ENCODE data around the gene IL37.
A peak's percentile ranks its signal among the peaks of the same experiment; 100 is the strongest.

IL37 gene, protein sequence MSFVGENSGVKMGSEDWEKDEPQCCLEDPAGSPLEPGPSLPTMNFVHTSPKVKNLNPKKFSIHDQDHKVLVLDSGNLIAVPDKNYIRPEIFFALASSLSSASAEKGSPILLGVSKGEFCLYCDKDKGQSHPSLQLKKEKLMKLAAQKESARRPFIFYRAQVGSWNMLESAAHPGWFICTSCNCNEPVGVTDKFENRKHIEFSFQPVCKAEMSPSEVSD

GRCh38 chr2:112910865-112911264 lies at the start of gene IL37:
Gene IL37, plus strand, starts transcription at chr2:112911165. Its CDS starts 1,848 bp downstream, at chr2:112913013.
- no peak for DNase-seq (ENCODE audit: low read depth in 2 of 2)

GRCh38 chr2:112864072-112864471 lies 46.9 kb upstream of the IL37 start:
- DNase-seq (ENCODE audit: low read depth in 2 of 2): no peak

GRCh38 chr2:112866128-112866835 lies 44.7 kb upstream of the IL37 start:
- no peak for DNase-seq (ENCODE audit: low read depth in 2 of 2)

DNA sequence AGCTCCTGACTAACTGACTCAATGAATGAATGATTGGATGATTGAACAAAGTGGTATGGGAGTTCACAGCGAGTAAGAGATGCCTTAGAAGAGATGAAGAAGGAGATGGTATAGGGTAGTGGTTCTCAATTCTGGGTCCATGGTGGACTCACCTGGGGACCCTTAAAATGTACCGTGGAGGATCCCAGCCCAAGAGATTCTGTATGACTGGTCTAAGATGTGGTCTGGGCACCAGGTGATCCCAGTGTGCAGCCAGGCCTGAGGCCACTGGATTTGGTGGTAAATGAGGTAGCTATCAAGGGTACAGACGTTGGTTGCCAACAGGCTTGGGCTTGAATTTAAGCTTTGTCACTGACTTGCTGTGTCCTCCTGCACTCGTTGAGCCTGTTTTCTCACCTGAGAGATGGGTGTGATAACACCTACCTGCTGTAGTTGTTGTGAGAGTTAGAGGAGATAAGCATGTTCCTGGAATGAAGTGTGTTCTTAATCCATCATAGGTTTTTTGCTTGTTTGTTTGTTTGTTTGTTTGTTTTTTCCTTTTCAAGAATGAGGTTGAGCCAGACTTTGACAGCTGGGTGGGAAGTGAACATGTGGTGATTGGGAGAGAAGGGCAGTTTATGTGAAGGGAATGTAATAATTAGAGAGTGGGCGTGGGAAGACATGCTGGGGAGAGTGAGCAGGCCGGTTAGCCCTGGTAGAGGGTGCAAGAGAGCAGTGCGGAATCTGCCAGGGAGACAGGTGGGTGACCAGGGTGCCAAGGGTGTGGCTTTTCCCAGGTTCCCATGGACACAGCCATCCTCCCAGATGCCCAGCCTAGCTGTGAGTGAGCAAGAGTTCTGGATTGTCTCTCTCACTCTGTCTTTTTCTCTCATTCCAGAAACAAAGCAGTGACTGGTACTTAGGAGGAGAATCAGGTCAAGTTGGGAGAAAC lies 43.0 kb upstream of the IL37 start:
- no peak for DNase-seq (ENCODE audit: low read depth in 2 of 2)

GRCh38 chr2:112869258-112869842 lies 41.6 kb upstream of the IL37 start:
- no peak for DNase-seq (ENCODE audit: low read depth in 2 of 2)

- no peak for DNase-seq (ENCODE audit: low read depth in 2 of 2)
These were observed 39.8 kb upstream of the IL37 start for GRCh38 chr2:112870841-112871835.

- DNase-seq (ENCODE audit: low read depth in 2 of 2): no peak
These were observed 34.6 kb upstream of the IL37 start for GRCh38 chr2:112876257-112876970.

- no peak for DNase-seq (ENCODE audit: low read depth in 2 of 2)
These were observed 34.0 kb upstream of the IL37 start for GRCh38 chr2:112876971-112877361.

GRCh38 chr2:112877423-112877822 lies 33.5 kb upstream of the IL37 start:
- no peak for DNase-seq (ENCODE audit: low read depth in 2 of 2)

- no peak for DNase-seq (ENCODE audit: low read depth in 2 of 2)
These were observed 31.4 kb upstream of the IL37 start for GRCh38 chr2:112879491-112880041.

- DNase-seq (ENCODE audit: low read depth in 2 of 2): no peak
These were observed 30.9 kb upstream of the IL37 start for GRCh38 chr2:112880091-112880531.

GRCh38 chr2:112880696-112881095 lies 30.3 kb upstream of the IL37 start:
- no peak for DNase-seq (ENCODE audit: low read depth in 2 of 2)

GRCh38 chr2:112881217-112881985 lies 29.6 kb upstream of the IL37 start:
- no peak for DNase-seq (ENCODE audit: low read depth in 2 of 2)

- DNase-seq (ENCODE audit: low read depth in 2 of 2): no peak
These were observed 27.3 kb upstream of the IL37 start for GRCh38 chr2:112883669-112884068.

GRCh38 chr2:112884869-112885505 lies 26.0 kb upstream of the IL37 start:
- peak; percentile 21 to 55 for DNase-seq (ENCODE audit: low read depth in 2 of 2)

DNA sequence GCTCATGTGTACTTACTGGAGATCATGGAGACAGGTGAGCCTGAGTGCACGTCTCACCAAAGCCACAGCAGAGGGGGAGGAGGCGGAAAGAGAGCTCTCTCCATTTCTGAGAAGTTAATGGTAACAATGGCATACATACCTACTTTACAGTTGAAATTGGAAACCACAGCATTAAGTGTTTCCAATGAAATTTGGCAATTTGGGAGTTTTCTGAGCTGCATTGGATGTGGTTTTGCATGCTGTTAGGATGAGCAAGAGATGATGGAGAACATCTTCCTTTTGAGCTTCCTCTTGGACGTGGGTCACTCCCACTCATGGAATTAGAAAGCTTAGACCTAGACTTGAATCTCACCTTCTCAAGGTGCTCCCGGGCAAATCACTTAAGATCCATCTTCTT lies 25.5 kb upstream of the IL37 start:
- no peak for DNase-seq (ENCODE audit: low read depth in 2 of 2)

- DNase-seq (ENCODE audit: low read depth in 2 of 2): no peak
These were observed 24.7 kb upstream of the IL37 start for GRCh38 chr2:112886291-112886690.

DNA sequence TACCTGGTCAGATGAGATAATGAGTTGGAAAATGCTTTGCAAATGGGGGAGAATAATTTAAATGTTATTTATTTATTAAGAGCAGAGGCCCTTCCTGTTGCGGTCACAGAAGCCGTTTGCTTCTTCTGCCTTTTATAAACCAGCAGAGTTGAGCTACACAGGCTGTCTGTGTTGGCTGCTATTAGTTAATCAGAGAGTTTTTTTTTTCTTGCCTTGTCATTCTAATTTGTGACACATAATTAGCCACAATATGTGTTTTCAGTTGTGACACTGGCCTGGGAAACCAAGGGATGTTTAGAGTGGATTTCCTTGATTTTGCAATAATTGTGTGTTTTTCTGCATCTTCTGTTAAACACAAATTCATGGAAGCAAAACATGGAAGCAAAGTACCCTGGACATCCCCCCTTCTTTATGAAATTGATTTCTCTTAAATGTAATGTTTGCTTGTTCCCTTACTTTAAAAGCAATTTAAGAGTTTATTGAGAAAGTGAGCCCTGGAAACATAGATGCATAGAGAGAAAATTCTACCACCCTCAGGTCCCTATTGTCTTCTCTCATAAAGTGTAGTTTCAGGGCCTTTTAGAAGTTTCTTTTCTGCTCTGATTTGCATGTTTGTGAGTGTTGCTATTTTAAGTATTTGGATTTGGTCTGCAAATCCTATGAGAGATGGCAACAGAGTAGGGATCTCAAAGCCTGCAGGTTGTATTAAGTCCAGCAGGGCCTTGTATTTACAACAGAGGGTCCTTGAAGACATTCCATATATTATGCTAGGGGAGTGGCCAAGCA lies 22.8 kb upstream of the IL37 start:
- DNase-seq (ENCODE audit: low read depth in 2 of 2): no peak

All from stimulated activated CD4-positive, alpha-beta T cell treated with anti-CD3 and anti-CD28 coated beads, Interleukin-1b, Interleukin-23, amount 100 ng/mL, for 1 hour (primary cell).